IMR-90 (cell line): Measurements from ENCODE around the gene PIP4P1. TPM values are rescaled to one million over a fixed set of nuclear protein-coding genes. Genes with fewer than 3 reads are reported as not detected.

Experiments used
- ATAC-seq: fragments of 200-7000 bp; cut with Tn5 transposase; 2 replicates; pipeline ENCODE4 v1.9.1; 2020; ENCODE audit warnings: low read depth, mild to moderate bottlenecking, moderate library complexity
- BruUV-seq: library from RNA; stranded (reverse); fragments of 400-500 nt; replicated peaks from 2 replicates; lab custom pipeline; 2021; lab: Mats Ljungman, UMichigan
- CTCF ChIA-PET: fragments of 300-600 bp; formaldehyde crosslinking; extraction: SDS; loops from one replicate; lab custom pipeline; 2021; ENCODE audit warnings: antibody characterized with exemption; lab: Yijun Ruan, JAX
- POLR2A ChIA-PET: fragments of 300-600 bp; sonication (Branson Sonifier 250); formaldehyde crosslinking; loops from one replicate; lab custom pipeline; 2022; ENCODE audit warnings: antibody characterized with exemption; ENCODE audit not compliant: unreplicated experiment; lab: Charles Lee
- DNase-seq: peaks from one replicate; pipeline ENCODE4 v3.0.0; 2013
- H2AFZ ChIP-seq: replicated peaks from 2 replicates; pipeline ENCODE3; 2013; ENCODE audit warnings: low read length, mild to moderate bottlenecking; ENCODE audit not compliant: poor library complexity
- H2AK5ac ChIP-seq: 2 replicates; pipeline ENCODE4 v1.6.1; 2013; ENCODE audit warnings: low read depth, low read length, inconsistent platforms
- H2AK9ac ChIP-seq: replicated peaks from 2 replicates; pipeline ENCODE3; 2013; ENCODE audit warnings: mild to moderate bottlenecking, low read depth, low read length, moderate library complexity; ENCODE audit not compliant: poor library complexity
- H2BK120ac ChIP-seq: 2 replicates; pipeline ENCODE4 v1.6.1; 2013; ENCODE audit warnings: low read depth, low read length, inconsistent platforms
- H2BK15ac ChIP-seq: 3 replicates; pipeline ENCODE4 v1.6.1; 2013; ENCODE audit warnings: low read depth, low read length, inconsistent platforms
- H2BK20ac ChIP-seq: 2 replicates; pipeline ENCODE4 v1.6.1; 2013; ENCODE audit warnings: low read depth, mild to moderate bottlenecking, inconsistent platforms, low read length, moderate library complexity
- H2BK5ac ChIP-seq: 2 replicates; pipeline ENCODE4 v1.6.1; 2013; ENCODE audit warnings: mild to moderate bottlenecking, low read depth, low read length, inconsistent platforms; ENCODE audit not compliant: poor library complexity, severe bottlenecking
- H3K14ac ChIP-seq: replicated peaks from 2 replicates; pipeline ENCODE4 v1.6.1; 2013; ENCODE audit warnings: low read depth, low read length, inconsistent platforms
- H3K18ac ChIP-seq: 2 replicates; pipeline ENCODE4 v1.6.1; 2013; ENCODE audit warnings: low read depth, low read length, control low read depth
- H3K23ac ChIP-seq: 2 replicates; pipeline ENCODE4 v1.6.1; 2013; ENCODE audit warnings: low read depth, low read length, inconsistent platforms
- H3K27ac ChIP-seq: 2 replicates; pipeline ENCODE4 v1.5.1; 2013; ENCODE audit warnings: mild to moderate bottlenecking, control low read depth, low read length; ENCODE audit not compliant: insufficient read depth
- H3K27me3 ChIP-seq: 2 replicates; pipeline ENCODE4 v1.6.1; 2013; ENCODE audit warnings: low read length; ENCODE audit not compliant: control insufficient read depth, insufficient read depth
- H3K36me3 ChIP-seq: 2 replicates; pipeline ENCODE4 v1.6.1; 2013; ENCODE audit warnings: low read length, mixed read lengths; ENCODE audit not compliant: control insufficient read depth, insufficient read depth
- H3K4ac ChIP-seq: 2 replicates; pipeline ENCODE4 v1.6.1; 2013; ENCODE audit warnings: low read depth, low read length, inconsistent platforms
- H3K4me1 ChIP-seq: 2 replicates; pipeline ENCODE4 v1.6.1; 2013; ENCODE audit warnings: low read length, mixed read lengths; ENCODE audit not compliant: control insufficient read depth, insufficient read depth
- H3K4me2 ChIP-seq: 2 replicates; pipeline ENCODE4 v1.6.1; 2013; ENCODE audit warnings: low read depth, mild to moderate bottlenecking, control low read depth, low read length, moderate library complexity
- H3K4me3 ChIP-seq: 2 replicates; pipeline ENCODE4 v1.5.1; 2013; ENCODE audit warnings: low read depth, mild to moderate bottlenecking, control low read depth, low read length, moderate library complexity; ENCODE audit not compliant: insufficient read depth
- H3K56ac ChIP-seq: 2 replicates; pipeline ENCODE4 v1.6.1; 2013; ENCODE audit warnings: low read length, inconsistent platforms; ENCODE audit not compliant: insufficient read depth; ENCODE audit errors: extremely low read depth
- H3K79me1 ChIP-seq, 2 experiments: 2 replicates each; pipeline ENCODE4 v1.6.1; 2013; ENCODE audit warnings: low read length in 2 of 2, inconsistent platforms in 1 of 2, low read depth in 1 of 2
- H3K9ac ChIP-seq: 2 replicates; pipeline ENCODE4 v1.6.1; 2013; ENCODE audit warnings: low read depth, low read length, control low read depth
- H3K9me1 ChIP-seq: 2 replicates; pipeline ENCODE4 v1.6.1; 2013; ENCODE audit warnings: low read length, inconsistent platforms; ENCODE audit not compliant: insufficient read depth
- H3K9me3 ChIP-seq: 2 replicates; pipeline ENCODE4 v1.6.1; 2013; ENCODE audit warnings: low read length; ENCODE audit not compliant: control insufficient read depth, insufficient read depth
- H4K20me1 ChIP-seq: 2 replicates; pipeline ENCODE4 v1.6.1; 2013; ENCODE audit warnings: low read length, inconsistent platforms; ENCODE audit not compliant: insufficient read depth
- H4K5ac ChIP-seq: 2 replicates; pipeline ENCODE4 v1.6.1; 2013; ENCODE audit warnings: mild to moderate bottlenecking, low read depth, low read length, control low read depth
- H4K8ac ChIP-seq, 2 experiments: 2 replicates each; pipeline ENCODE4 v1.6.1; 2013; ENCODE audit warnings: low read depth in 2 of 2, low read length in 2 of 2, control low read depth in 1 of 2, inconsistent platforms in 1 of 2
- H4K91ac ChIP-seq: 2 replicates; pipeline ENCODE4 v1.6.1; 2013; ENCODE audit warnings: low read depth, low read length, inconsistent platforms; ENCODE audit not compliant: insufficient read depth
- BHLHE40 ChIP-seq: fragments of 150-350 bp; IDR thresholded peaks from 2 replicates; pipeline ENCODE4 v1.6.1; 2016; ENCODE audit warnings: mild to moderate bottlenecking, low read depth, low read length
- CEBPB ChIP-seq: IDR thresholded peaks from 2 replicates; pipeline ENCODE4 v1.6.1; 2012; ENCODE audit warnings: low read depth, low read length, improper control_type of control experiment
- CHD1 ChIP-seq: IDR thresholded peaks from 2 replicates; pipeline ENCODE4 v1.6.1; 2012; ENCODE audit warnings: low read depth, low read length, improper control_type of control experiment
- MAFK ChIP-seq: IDR thresholded peaks from 2 replicates; pipeline ENCODE4 v1.6.1; 2012; ENCODE audit warnings: low read depth, low read length, improper control_type of control experiment
- MAZ ChIP-seq: IDR thresholded peaks from 2 replicates; pipeline ENCODE4 v1.6.1; 2012; ENCODE audit warnings: low read depth, mild to moderate bottlenecking, low read length, improper control_type of control experiment, moderate library complexity, borderline replicate concordance
- MXI1 ChIP-seq: IDR thresholded peaks from 2 replicates; pipeline ENCODE4 v1.6.1; 2012; ENCODE audit warnings: low read depth, mild to moderate bottlenecking, low read length, moderate library complexity, borderline replicate concordance
- NFE2L2 ChIP-seq: fragments of 150-350 bp; IDR thresholded peaks from 2 replicates; pipeline ENCODE4 v1.6.1; 2016; ENCODE audit warnings: low read depth, mild to moderate bottlenecking, low read length
- RCOR1 ChIP-seq: IDR thresholded peaks from 2 replicates; pipeline ENCODE4 v1.6.1; 2012; ENCODE audit warnings: mild to moderate bottlenecking, low read length, improper control_type of control experiment; ENCODE audit not compliant: insufficient replicate concordance
- RFX5 ChIP-seq: IDR thresholded peaks from 2 replicates; pipeline ENCODE4 v1.8.0; 2012; ENCODE audit warnings: low read depth, mild to moderate bottlenecking, low read length, moderate library complexity
- USF2 ChIP-seq: fragments of 150-350 bp; IDR thresholded peaks from 2 replicates; pipeline ENCODE4 v1.6.1; 2017; ENCODE audit warnings: mild to moderate bottlenecking, antibody characterized with exemption, low read length, low read depth
- WGBS, 2 experiments: methylation state at CpG; one replicate each; pipeline versions ENCODE4 v1.1.5 to v1.1.7; 2013; ENCODE audit warnings: missing lambda C conversion rate in 2 of 2; ENCODE audit not compliant: insufficient read length in 1 of 2; ENCODE audit errors: extremely low coverage in 2 of 2; 5-methylcytosine and 5-hydroxymethylcytosine counted together
- dilution Hi-C: fragments of 300-500 bp; cut with HindIII; formaldehyde crosslinking; loops from one replicate; pipeline ENCODE4 v1.14.3; 2018; ENCODE audit warnings: low sequenced_read_pairs; ENCODE audit not compliant: unreplicated experiment
- in situ Hi-C: fragments of 300-500 bp; cut with MboI; formaldehyde crosslinking; loops from 3 replicates; pipeline ENCODE4 v1.14.3; 2019; ENCODE audit warnings: low sequenced_read_pairs, inconsistent platforms, mixed read lengths
- intact Hi-C: fragments of 100-400 bp; cut with micrococcal nuclease; formaldehyde crosslinking; loops from 2 replicates; pipeline ENCODE4 v1.10.0; 2022
- polyA plus RNA-seq, 3 experiments: library from polyadenylated mRNA; depleted of rRNA; stranded (reverse); fragments of >200 nt; gene quantifications; 2 replicates each; pipeline ENCODE4 v1.2.3, GENCODE V29; 2012; ENCODE audit warnings: low replicate concordance in 1 of 3
- total RNA-seq: library from RNA; depleted of rRNA; stranded (reverse); fragments of >200 nt; gene quantifications from 2 replicates; pipeline ENCODE4 v1.2.3, GENCODE V29; 2012

The PIP4P1 gene
- total and polyA plus RNA-seq, 2 of the 4 experiments (the other 2 are of a cell fraction) = 15.2 to 27.8 TPM

GRCh38 chr14:20478894-20479293, 17.7 kb upstream of the PIP4P1 start:
- H4K8ac ChIP-seq = no peak overlapping the region
- H3K23ac ChIP-seq = no peak overlapping the region
- H3K56ac ChIP-seq = no peak overlapping the region
- H3K27me3 ChIP-seq = no peaks in the 10 kb centered on the region
- TF ChIP-seq BHLHE40 = no peak
- TF ChIP-seq MAZ = no peak
- no peak for TF ChIP-seq RCOR1
- TF ChIP-seq USF2 = no peak
- TF ChIP-seq MAFK = no peak
- TF ChIP-seq RFX5 = no peak
- no peak for TF ChIP-seq MXI1
- TF ChIP-seq NFE2L2 = no peak
- no peak for TF ChIP-seq CHD1
- no peak for TF ChIP-seq CEBPB
- in situ Hi-C loops (no loop called here), intact Hi-C loops (no loop called here), dilution Hi-C loops (no loop called here)
- no peak overlapping the region for H3K18ac ChIP-seq
- POLR2A ChIA-PET = no interaction called here
- H4K91ac ChIP-seq = no peak overlapping the region
- DNase-seq (no peak), ATAC-seq (no peak)
- H3K27ac ChIP-seq = no peak overlapping the region
- no peak overlapping the region for H3K14ac ChIP-seq
- no peak overlapping the region for H3K4me3 ChIP-seq
- H3K9me3 ChIP-seq = no peaks in the 10 kb centered on the region
- no peak overlapping the region for H2BK15ac ChIP-seq
- H2BK5ac ChIP-seq = no peak overlapping the region
- peaks cover 10% of the 10 kb centered on the region for H3K36me3 ChIP-seq
- no TSS peak for BruUV-seq
- no peaks in the 10 kb centered on the region; the same call in 1 of the 2 replicates for H3K9me1 ChIP-seq
- no CpG with 5 or more reads among the region's 2 CpGs for WGBS, 2 experiments
- H4K5ac ChIP-seq = no peak overlapping the region
- H2BK20ac ChIP-seq = no peak overlapping the region
- H3K79me1 ChIP-seq = no peaks in the 10 kb centered on the region
- H3K9ac ChIP-seq = no peak overlapping the region
- H3K4me1 ChIP-seq = no peaks in the 10 kb centered on the region
- H2AK5ac ChIP-seq = no peak overlapping the region
- H3K4me2 ChIP-seq = no peak overlapping the region
- no peaks in the 10 kb centered on the region for H4K20me1 ChIP-seq
- no peak overlapping the region for H2BK120ac ChIP-seq
- H3K4ac ChIP-seq = no peak overlapping the region
- CTCF ChIA-PET = no interaction called here
- H2AFZ ChIP-seq = no peak overlapping the region
- no peak overlapping the region for H2AK9ac ChIP-seq
